HEK293 (cell line): ENCODE data around the gene NADK.

Experiments
- CTCF ChIA-PET: fragments of 350-600 bp; formaldehyde crosslinking; extraction: SDS; loops from one replicate; lab custom pipeline; 2021; ENCODE audit warnings: antibody characterized with exemption; lab: Yijun Ruan, JAX
- POLR2A ChIA-PET: fragments of 300-600 bp; formaldehyde crosslinking; extraction: SDS; loops from one replicate; lab custom pipeline; 2020; ENCODE audit warnings: antibody characterized with exemption, inconsistent platforms; lab: Yijun Ruan, JAX
- H3K27ac ChIP-seq: fragments of 200-500 bp; sonication (Bioruptor generic); 2 replicates; pipeline ENCODE4 v1.5.1; 2014; ENCODE audit warnings: low read depth, low read length, control low read depth, inconsistent platforms; ENCODE audit errors: extremely low read depth
- H3K36me3 ChIP-seq, 2 experiments: fragments of 200-500 bp in 1 of 2; sonication (Bioruptor generic) in 1 of 2; 1 replicate in 1 of 2; 2 replicates in 1 of 2; pipeline ENCODE4 v1.5.1; 2014 to 2017; ENCODE audit warnings: inconsistent platforms in 2 of 2, low read length in 2 of 2; ENCODE audit not compliant: control insufficient read depth in 2 of 2, insufficient read depth in 1 of 2
- H3K4me1 ChIP-seq: fragments of 200-500 bp; sonication (Bioruptor generic); 2 replicates; pipeline ENCODE4 v1.5.1; 2014; ENCODE audit warnings: mild to moderate bottlenecking, low read length, inconsistent platforms; ENCODE audit not compliant: control insufficient read depth, insufficient read depth
- H3K4me3 ChIP-seq: 2 replicates; pipeline ENCODE4 v1.5.1; 2011; ENCODE audit warnings: low read depth, mild to moderate bottlenecking, control low read depth, low read length, moderate library complexity
- H3K9me3 ChIP-seq: fragments of 200-500 bp; sonication (Bioruptor generic); 2 replicates; pipeline ENCODE4 v1.5.1; 2014; ENCODE audit warnings: low read depth, low read length, inconsistent platforms; ENCODE audit not compliant: control insufficient read depth, insufficient read depth
- GLI2 ChIP-seq: fragments of 450-650 bp; formaldehyde crosslinking; IDR thresholded peaks from 2 replicates; pipeline ENCODE4; 2017; ENCODE audit warnings: missing biosample characterization, missing genetic modification characterization, low read depth, borderline replicate concordance
- GLIS2 ChIP-seq: fragments of 450-650 bp; formaldehyde crosslinking; IDR thresholded peaks from 2 replicates; pipeline ENCODE4 v1.5.1; 2016; ENCODE audit warnings: missing biosample characterization, missing genetic modification characterization
- KLF1 ChIP-seq: fragments of 450-650 bp; formaldehyde crosslinking; IDR thresholded peaks from 2 replicates; pipeline ENCODE4 v1.5.1; 2016; ENCODE audit warnings: missing biosample characterization, missing genetic modification characterization
- KLF8 ChIP-seq: fragments of 450-650 bp; formaldehyde crosslinking; IDR thresholded peaks from 2 replicates; pipeline ENCODE4 v1.5.1; 2016; ENCODE audit warnings: missing biosample characterization, missing genetic modification characterization
- OVOL3 ChIP-seq: fragments of 450-650 bp; formaldehyde crosslinking; IDR thresholded peaks from 2 replicates; pipeline ENCODE4 v1.5.1; 2016; ENCODE audit warnings: missing biosample characterization, missing genetic modification characterization
- SCRT1 ChIP-seq: fragments of 450-650 bp; formaldehyde crosslinking; IDR thresholded peaks from 2 replicates; pipeline ENCODE4 v1.5.1; 2016; ENCODE audit warnings: missing biosample characterization, missing genetic modification characterization, borderline replicate concordance
- SETDB1 ChIP-seq: IDR thresholded peaks from one replicate; pipeline ENCODE4 v1.6.1; 2017; ENCODE audit warnings: mild to moderate bottlenecking, low read length, moderate library complexity, mixed read lengths; ENCODE audit not compliant: insufficient read length
- ZFP69B ChIP-seq: fragments of 450-650 bp; formaldehyde crosslinking; IDR thresholded peaks from 2 replicates; pipeline ENCODE4 v1.5.1; 2016; ENCODE audit warnings: missing biosample characterization, missing genetic modification characterization
- ZIC2 ChIP-seq: fragments of 450-650 bp; formaldehyde crosslinking; IDR thresholded peaks from 2 replicates; pipeline ENCODE4 v1.5.1; 2016; ENCODE audit warnings: missing biosample characterization, missing genetic modification characterization
- ZNF10 ChIP-seq: fragments of 450-650 bp; formaldehyde crosslinking; IDR thresholded peaks from 2 replicates; pipeline ENCODE4 v1.5.1; 2017; ENCODE audit warnings: missing biosample characterization, missing genetic modification characterization
- ZNF223 ChIP-seq: fragments of 450-650 bp; formaldehyde crosslinking; IDR thresholded peaks from 2 replicates; pipeline ENCODE4 v1.5.1; 2016; ENCODE audit warnings: missing biosample characterization, missing genetic modification characterization
- ZNF302 ChIP-seq: fragments of 450-650 bp; formaldehyde crosslinking; IDR thresholded peaks from 2 replicates; pipeline ENCODE4 v1.5.1; 2016; ENCODE audit warnings: missing biosample characterization, missing genetic modification characterization, low read depth
- ZNF335 ChIP-seq: fragments of 450-650 bp; formaldehyde crosslinking; conservative IDR thresholded peaks from 2 replicates; pipeline ENCODE4 v1.5.1; 2016; ENCODE audit warnings: missing biosample characterization, missing genetic modification characterization
- ZNF394 ChIP-seq: fragments of 450-650 bp; formaldehyde crosslinking; IDR thresholded peaks from 2 replicates; pipeline ENCODE4 v1.5.1; 2016; ENCODE audit warnings: missing biosample characterization, missing genetic modification characterization, mild to moderate bottlenecking, moderate library complexity, borderline replicate concordance
- ZNF404 ChIP-seq: fragments of 450-650 bp; formaldehyde crosslinking; IDR thresholded peaks from 2 replicates; pipeline ENCODE4 v1.5.1; 2017; ENCODE audit warnings: missing biosample characterization, missing genetic modification characterization
- ZNF514 ChIP-seq: fragments of 450-650 bp; formaldehyde crosslinking; IDR thresholded peaks from 2 replicates; pipeline ENCODE4 v1.5.1; 2016; ENCODE audit warnings: missing biosample characterization, missing genetic modification characterization
- ZNF544 ChIP-seq: fragments of 450-650 bp; formaldehyde crosslinking; IDR thresholded peaks from 2 replicates; pipeline ENCODE4 v1.5.0; 2017; ENCODE audit warnings: missing biosample characterization, missing genetic modification characterization
- ZNF571 ChIP-seq: fragments of 450-650 bp; formaldehyde crosslinking; IDR thresholded peaks from 2 replicates; pipeline ENCODE4 v1.5.0; 2017; ENCODE audit warnings: missing biosample characterization, missing genetic modification characterization
- ZNF610 ChIP-seq: fragments of 450-650 bp; formaldehyde crosslinking; IDR thresholded peaks from 2 replicates; pipeline ENCODE4 v1.5.1; 2016; ENCODE audit warnings: missing biosample characterization, missing genetic modification characterization, borderline replicate concordance
- ZNF837 ChIP-seq: fragments of 450-650 bp; formaldehyde crosslinking; IDR thresholded peaks from 2 replicates; pipeline ENCODE4 v1.5.1; 2016; ENCODE audit warnings: missing biosample characterization, missing genetic modification characterization
- TF ChIP-seq, protein P1 (sequence below): fragments of 450-650 bp; formaldehyde crosslinking; IDR thresholded peaks from 2 replicates; pipeline ENCODE4 v1.5.1; 2017; ENCODE audit warnings: missing biosample characterization, missing genetic modification characterization
- TF ChIP-seq, protein P2 (sequence below): fragments of 450-650 bp; formaldehyde crosslinking; IDR thresholded peaks from 2 replicates; pipeline ENCODE4 v1.5.1; 2016; ENCODE audit warnings: missing biosample characterization, missing genetic modification characterization
- TF ChIP-seq, protein P3 (sequence below): fragments of 450-650 bp; formaldehyde crosslinking; IDR thresholded peaks from 2 replicates; pipeline ENCODE4 v1.5.1; 2016; ENCODE audit warnings: missing biosample characterization, missing genetic modification characterization, borderline replicate concordance

The NADK gene

DNA sequence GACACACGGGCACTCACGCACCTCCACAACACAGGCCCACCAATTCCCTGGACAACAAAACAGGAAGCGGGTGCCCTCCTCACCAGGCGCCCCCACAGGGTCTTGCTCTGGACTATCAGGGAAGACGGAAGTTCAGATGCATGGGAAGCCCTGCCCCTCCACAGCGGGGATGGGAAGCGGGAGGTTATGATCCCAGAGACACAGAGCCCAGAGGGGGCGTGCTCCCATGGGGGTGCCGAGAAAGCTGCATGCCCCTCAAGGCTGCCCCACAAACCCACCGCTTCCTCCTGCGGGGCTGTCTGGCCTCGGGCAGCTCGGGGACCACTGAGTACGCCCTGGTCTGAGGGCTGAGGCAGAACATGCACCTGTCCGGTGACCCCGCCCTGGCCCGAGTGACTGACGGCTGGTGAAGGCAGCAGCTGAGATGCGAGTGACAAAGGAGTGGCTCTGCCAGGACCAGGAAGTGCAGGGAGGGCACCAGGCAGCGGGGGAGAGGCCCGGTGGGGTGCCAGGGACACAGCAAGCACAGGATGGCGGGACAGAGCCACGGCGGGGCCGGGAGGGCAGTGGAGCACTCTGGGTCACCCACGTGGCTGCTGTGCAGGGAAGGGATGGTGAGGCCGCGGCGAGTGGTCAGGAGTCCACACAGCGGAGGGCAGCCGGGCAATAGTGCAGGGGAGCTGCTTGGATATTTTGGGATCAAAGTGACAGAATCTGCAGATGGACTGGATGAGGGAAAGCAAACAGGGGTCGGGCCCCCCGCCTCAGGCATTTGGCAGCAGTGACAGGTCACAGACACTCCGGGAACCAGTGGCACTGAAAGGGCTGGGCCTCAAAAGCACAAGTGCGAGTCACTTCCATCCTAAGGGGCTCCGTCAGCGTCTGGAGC, 18.6 kb downstream of the NADK start:
- Histone ChIP-seq H3K4me1 (no peaks in the 10 kb centered on the region), H3K4me3 (no peak overlapping the region), H3K9me3 (no peaks in the 10 kb centered on the region), H3K36me3 (peaks cover 0 to 100% of the 10 kb centered on the region in 2 experiments; a peak in 2 of 3 replicates), H3K27ac (no peak overlapping the region)
- CTCF ChIA-PET: interaction anchor here (0.6 to 0.9 kb wide), 3 partner anchors 89 to 214 kb away, joined by 3 to 4 read pairs (median 3); no protein-coding TSS in a partner anchor
- POLR2A ChIA-PET: no interaction called here
- TF ChIP-seq ZNF571 (tag by site-specific recombination): no peak
- TF ChIP-seq KLF1: no peak
- TF ChIP-seq SCRT1 (tag by site-specific recombination): no peak
- no peak for TF ChIP-seq ZNF544 (tag by site-specific recombination)
- no peak for TF ChIP-seq ZNF335 (tag by site-specific recombination)
- no peak for TF ChIP-seq OVOL3 (tag by site-specific recombination)
- no peak for TF ChIP-seq GLI2 (tag by site-specific recombination)
- 0 out of 2 replicates have a peak, but pooled peaks have one; percentile 9 for TF ChIP-seq ZIC2 (tag by site-specific recombination)
- TF ChIP-seq, protein P1, sequence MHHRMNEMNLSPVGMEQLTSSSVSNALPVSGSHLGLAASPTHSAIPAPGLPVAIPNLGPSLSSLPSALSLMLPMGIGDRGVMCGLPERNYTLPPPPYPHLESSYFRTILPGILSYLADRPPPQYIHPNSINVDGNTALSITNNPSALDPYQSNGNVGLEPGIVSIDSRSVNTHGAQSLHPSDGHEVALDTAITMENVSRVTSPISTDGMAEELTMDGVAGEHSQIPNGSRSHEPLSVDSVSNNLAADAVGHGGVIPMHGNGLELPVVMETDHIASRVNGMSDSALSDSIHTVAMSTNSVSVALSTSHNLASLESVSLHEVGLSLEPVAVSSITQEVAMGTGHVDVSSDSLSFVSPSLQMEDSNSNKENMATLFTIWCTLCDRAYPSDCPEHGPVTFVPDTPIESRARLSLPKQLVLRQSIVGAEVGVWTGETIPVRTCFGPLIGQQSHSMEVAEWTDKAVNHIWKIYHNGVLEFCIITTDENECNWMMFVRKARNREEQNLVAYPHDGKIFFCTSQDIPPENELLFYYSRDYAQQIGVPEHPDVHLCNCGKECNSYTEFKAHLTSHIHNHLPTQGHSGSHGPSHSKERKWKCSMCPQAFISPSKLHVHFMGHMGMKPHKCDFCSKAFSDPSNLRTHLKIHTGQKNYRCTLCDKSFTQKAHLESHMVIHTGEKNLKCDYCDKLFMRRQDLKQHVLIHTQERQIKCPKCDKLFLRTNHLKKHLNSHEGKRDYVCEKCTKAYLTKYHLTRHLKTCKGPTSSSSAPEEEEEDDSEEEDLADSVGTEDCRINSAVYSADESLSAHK (tag by site-specific recombination): no peak
- no peak for TF ChIP-seq ZNF837 (tag by site-specific recombination)
- TF ChIP-seq ZNF514 (tag by site-specific recombination): no peak
- TF ChIP-seq ZNF10 (tag by site-specific recombination): 0 out of 2 replicates have a peak, but pooled peaks have one; percentile 3
- 0 out of 2 replicates have a peak, but pooled peaks have one; percentile 36 for TF ChIP-seq ZFP69B
- no peak for TF ChIP-seq KLF8
- TF ChIP-seq ZNF610 (tag by site-specific recombination): no peak
- no peak for TF ChIP-seq ZNF223 (tag by site-specific recombination)
- no peak for TF ChIP-seq ZNF404
- TF ChIP-seq ZNF302: no peak
- TF ChIP-seq, protein P2, sequence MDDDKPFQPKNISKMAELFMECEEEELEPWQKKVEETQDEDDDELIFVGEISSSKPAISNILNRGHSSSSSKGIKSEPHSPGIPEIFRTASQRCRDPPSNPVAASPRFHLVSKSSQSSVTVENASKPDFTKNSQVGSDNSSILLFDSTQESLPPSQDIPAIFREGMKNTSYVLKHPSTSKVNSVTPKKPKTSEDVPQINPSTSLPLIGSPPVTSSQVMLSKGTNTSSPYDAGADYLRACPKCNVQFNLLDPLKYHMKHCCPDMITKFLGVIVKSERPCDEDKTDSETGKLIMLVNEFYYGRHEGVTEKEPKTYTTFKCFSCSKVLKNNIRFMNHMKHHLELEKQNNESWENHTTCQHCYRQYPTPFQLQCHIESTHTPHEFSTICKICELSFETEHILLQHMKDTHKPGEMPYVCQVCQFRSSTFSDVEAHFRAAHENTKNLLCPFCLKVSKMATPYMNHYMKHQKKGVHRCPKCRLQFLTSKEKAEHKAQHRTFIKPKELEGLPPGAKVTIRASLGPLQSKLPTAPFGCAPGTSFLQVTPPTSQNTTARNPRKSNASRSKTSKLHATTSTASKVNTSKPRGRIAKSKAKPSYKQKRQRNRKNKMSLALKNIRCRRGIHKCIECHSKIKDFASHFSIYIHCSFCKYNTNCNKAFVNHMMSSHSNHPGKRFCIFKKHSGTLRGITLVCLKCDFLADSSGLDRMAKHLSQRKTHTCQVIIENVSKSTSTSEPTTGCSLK: no peak
- no peak for TF ChIP-seq ZNF394 (tag by site-specific recombination)
- no peak for TF ChIP-seq SETDB1
- no peak for TF ChIP-seq GLIS2 (tag by site-specific recombination)
- TF ChIP-seq, protein P3, sequence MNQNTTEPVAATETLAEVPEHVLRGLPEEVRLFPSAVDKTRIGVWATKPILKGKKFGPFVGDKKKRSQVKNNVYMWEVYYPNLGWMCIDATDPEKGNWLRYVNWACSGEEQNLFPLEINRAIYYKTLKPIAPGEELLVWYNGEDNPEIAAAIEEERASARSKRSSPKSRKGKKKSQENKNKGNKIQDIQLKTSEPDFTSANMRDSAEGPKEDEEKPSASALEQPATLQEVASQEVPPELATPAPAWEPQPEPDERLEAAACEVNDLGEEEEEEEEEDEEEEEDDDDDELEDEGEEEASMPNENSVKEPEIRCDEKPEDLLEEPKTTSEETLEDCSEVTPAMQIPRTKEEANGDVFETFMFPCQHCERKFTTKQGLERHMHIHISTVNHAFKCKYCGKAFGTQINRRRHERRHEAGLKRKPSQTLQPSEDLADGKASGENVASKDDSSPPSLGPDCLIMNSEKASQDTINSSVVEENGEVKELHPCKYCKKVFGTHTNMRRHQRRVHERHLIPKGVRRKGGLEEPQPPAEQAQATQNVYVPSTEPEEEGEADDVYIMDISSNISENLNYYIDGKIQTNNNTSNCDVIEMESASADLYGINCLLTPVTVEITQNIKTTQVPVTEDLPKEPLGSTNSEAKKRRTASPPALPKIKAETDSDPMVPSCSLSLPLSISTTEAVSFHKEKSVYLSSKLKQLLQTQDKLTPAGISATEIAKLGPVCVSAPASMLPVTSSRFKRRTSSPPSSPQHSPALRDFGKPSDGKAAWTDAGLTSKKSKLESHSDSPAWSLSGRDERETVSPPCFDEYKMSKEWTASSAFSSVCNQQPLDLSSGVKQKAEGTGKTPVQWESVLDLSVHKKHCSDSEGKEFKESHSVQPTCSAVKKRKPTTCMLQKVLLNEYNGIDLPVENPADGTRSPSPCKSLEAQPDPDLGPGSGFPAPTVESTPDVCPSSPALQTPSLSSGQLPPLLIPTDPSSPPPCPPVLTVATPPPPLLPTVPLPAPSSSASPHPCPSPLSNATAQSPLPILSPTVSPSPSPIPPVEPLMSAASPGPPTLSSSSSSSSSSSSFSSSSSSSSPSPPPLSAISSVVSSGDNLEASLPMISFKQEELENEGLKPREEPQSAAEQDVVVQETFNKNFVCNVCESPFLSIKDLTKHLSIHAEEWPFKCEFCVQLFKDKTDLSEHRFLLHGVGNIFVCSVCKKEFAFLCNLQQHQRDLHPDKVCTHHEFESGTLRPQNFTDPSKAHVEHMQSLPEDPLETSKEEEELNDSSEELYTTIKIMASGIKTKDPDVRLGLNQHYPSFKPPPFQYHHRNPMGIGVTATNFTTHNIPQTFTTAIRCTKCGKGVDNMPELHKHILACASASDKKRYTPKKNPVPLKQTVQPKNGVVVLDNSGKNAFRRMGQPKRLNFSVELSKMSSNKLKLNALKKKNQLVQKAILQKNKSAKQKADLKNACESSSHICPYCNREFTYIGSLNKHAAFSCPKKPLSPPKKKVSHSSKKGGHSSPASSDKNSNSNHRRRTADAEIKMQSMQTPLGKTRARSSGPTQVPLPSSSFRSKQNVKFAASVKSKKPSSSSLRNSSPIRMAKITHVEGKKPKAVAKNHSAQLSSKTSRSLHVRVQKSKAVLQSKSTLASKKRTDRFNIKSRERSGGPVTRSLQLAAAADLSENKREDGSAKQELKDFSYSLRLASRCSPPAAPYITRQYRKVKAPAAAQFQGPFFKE (tag by site-specific recombination): no peak
